Activated effector memory CD4-positive, alpha-beta T cell treated with anti-CD3 and anti-CD28 coated beads, Interleukin-2, amount 50 U/mL, for 16 hours (primary cell): ENCODE data around the gene STAT1.

Source experiments
- DNase-seq: peaks from one replicate; pipeline ENCODE4 v3.0.0-alpha.2; 2020

The STAT1 gene

DNA sequence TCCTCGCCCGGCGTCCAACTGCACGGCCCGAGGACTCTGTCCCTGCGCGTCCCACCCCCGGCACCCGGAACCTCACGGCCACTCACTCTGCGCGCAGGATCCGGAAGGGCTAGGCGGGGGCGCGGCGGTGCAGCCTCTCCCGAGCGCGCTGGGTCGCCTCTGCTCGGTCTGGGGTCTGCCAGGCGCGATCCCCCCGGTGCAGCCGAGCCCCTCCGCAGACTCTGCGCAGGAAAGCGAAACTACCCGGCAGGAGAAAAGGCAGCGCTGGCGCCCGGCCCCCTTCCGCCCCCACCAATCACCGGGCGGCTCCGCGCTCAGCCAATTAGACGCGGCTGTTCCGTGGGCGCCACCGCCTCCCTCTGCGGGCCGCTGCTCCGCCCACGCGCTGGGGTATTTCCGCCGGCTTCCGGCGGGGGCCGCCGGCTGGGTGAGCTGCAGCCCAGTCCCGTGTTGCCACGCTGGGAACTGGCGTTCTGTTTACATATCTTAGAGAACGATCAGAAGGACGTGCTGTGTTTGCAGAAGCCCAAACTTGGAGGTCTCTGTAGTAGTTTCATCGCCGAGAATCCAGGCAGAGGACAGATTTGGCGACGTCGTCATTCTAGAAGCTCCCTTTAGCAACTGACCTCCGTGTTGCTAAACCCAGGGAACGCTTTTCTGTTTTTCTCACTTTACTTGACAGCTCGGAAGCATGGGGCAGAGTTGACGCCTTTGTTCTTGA, at the start of gene STAT1:
STAT1 (minus strand) TSS at position 240 of the 721 bp plus-strand sequence. CDS start 4,168 bp downstream, outside the sequence.
- peak; percentile 99 for DNase-seq

DNA sequence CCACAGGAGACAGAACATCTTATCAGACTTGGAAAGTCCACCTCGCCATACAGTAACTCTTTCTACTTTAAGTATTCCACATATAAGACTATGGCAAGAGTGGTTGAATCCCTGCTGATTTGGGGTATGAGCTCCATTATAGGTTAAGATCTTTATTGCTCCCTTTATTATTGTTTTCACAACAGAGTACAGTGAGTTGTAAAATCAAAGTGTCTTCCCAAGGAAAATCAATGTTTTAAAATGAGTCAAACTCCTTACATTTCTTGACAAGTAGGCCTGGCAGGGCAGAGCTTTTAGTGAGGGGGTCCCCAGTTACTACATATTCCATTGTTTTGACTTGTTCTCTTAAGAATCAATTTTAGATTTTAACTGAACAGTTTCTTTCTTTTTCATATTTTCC, 49.6 kb upstream of the STAT1 start:
- DNase-seq: no peak

DNA sequence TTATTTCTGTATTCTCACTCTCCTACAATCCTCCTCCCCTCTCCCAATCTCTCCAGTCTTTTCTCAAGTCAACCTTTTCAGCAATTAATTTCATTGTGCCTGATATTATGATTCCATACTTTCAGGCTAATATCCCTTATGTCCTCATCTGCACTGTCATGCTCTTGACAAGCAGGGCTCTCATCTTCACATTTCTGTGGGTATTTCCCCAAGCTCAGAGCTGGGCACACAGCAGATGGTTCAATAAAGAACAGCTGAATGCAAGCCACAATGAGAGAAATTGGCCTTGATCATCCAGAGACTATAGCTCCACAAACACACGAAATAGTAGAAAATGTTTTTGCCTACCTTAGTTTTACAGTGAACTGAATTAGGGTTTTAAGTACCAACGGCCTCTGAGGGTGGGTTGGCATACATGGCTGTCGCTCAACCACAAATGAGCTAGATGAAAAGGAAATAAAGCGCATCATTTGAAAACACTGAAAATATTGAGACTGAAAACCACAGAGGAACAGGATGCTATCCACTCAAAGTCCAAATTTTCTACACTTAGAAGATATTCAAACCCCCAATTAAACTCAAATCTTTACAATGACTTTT, 47.5 kb upstream of the STAT1 start:
- DNase-seq: no peak

DNA sequence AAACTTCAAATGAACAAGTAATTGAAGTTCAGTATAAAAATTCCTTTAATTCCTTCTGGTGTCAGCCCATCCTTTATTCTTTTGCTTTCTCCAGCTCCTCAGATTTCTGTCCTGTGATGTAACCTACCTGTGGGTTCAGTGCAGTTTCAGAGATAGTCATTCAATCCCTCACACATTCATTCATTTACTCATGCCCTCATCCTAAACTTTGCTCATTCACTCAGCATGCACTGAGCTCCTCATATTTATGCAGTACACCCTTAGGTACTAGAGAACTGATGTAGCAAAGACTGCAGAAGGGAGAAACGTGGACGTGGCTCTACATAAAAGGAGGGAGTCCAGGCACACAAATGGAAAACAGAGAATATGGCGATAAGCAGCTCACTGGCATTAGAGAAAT, 45.3 kb upstream of the STAT1 start:
- DNase-seq: no peak

DNA sequence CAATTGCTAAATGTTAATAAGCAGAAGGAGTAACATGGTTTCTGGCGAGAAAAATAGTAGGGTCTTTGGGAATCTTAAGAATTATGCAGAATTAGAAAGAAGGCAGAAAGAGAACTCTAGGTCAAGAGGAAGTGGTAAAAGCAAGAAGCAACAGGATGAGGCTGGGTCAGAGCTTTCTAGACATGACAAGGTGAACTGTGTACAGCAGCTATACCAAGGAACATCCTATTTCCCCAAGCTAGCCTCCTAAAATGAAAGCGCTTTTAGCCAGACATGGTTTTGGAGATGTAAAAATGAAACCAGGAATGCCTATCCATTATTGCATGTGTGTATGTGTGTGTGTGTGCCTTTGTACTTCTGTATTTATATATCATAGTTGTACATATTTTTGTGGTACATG, 42.3 kb upstream of the STAT1 start:
- DNase-seq: no peak

DNA sequence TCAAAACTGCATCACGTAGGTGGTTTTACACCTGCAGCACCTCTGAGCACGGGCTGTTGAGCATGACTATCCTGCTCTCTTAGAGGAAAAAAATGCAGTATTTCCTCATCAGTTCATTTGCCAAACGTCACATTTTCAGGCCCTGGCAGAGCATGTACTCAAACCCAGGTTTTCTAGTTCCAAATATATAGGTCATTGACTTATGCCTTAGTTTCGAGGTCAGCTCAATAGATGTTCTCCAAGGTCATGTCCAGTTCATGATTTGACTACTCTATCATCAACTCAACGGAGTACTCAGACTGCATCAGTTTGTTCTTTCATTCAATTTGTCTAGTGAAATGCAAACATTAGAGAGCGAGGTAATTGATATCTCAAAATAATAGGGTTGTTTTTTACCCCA, 39.3 kb upstream of the STAT1 start:
- no peak for DNase-seq

DNA sequence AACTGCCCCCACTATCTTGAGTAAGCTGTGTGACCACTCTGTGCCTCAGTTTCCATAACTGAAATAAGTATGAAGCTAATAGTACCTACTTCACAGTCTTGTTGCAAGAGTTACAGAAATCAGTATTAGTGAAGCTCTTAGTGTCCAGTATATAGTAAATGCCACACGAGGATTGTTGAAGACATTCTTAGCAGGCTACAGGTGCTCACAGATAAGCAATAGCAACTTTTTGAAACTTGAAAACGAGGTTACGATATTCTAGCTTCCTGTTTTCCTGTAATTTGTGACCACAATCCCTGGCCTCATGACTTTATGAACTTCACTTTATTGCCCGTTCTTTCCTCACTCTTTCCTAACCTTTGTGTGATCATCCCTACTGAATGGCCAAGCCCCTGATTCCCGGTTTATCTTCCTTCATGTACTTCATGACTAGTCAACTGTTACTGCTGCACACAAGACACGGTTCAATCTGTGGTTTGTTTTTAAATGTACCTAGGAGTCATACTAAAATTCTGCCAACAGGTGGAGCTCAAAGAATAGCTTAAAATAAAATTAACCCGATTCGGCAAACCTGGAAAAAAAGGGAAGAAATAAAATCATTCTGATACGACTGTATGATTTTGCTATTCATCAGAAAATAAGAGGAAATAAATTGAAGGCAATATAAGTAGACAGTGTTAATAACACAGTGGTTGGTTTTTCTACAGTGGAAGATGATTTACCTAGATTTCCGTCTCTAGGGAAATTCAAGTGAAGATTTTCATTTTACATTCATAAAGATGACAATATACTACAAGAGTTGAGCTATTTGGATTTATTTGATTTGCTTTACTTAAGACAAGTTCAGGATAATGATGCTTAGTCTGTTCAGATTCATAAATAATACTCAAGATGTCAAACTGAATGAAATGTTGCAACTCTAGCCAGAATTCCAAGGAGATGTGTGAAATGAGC, 38.1 kb upstream of the STAT1 start:
- DNase-seq: no peak

DNA sequence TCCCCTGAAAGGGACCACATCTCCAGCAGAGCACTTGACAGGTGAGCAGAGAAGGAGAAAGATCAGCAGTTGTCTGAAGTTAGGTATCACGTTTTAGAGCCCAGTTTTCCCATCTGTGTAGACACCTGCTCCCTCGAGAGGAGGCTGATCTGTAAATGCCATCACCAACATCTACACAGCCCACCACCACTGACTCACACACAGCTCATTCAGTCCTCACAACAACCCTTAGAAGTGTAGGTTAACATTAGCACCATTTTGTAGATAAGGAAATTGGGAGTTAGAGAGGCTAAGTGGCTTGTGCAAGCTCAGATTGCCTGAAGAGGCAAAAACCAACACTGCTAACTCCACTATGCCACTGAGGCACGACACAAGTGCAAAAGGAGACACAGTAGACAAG, 37.2 kb upstream of the STAT1 start:
- no peak for DNase-seq

DNA sequence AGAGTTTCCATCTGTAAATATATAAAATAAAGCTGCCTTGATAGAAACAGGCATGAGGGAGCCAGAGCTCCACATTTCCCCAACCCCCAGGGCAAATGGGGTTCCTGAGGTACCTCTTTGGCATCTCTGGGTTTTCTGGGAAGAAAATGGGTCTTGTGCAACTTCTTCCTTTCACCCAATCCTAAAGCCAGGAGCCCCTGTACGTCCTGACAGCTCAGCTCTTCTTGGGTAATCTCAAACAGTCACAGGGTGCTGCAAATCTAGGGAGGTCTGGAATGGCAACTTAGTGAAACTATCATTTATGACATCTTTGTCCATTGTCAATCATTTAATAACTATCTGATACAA, 36.6 kb upstream of the STAT1 start:
- no peak for DNase-seq

DNA sequence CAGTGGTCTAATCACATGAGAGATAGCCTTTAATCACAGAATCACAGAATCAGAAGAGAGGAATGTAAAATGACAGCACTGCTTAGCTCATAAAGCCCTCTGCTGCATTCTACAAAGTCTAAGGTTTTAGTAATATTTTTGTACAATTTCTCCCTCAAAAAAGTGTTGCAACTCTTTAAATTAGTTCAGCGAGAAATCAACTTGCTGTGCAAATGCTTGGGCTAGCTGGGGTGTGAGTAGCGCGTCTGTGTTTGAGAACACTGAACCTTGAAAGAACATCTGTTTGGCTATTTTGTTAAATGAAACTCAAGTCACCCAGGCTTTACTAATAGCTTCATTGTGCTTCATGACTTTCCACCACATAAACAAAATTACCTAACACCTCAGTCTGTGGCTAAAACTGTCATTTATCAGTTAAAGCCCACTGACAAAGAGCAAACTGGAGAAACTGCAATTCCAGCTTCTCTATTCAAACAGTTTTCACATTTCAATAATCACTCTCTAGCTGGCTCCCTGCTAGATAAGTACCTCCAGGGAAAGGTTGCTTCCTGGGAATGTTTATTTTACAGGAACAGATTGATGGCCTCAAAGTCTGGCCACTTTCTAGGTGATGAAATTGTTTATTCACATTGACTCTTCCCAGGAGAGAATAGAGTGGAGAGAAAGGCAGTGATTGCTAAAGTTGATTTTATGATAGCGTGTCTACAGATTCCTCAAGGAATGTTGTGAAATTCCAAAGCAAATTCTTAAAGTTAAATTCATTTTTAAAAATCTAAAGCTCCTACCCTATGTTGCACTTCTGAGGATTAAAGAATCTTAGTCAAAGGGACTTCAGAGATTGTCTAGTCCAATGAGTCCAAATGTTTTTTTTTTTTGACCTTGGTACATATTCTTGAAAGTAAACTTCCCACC, 36.0 kb upstream of the STAT1 start:
- DNase-seq: no peak

DNA sequence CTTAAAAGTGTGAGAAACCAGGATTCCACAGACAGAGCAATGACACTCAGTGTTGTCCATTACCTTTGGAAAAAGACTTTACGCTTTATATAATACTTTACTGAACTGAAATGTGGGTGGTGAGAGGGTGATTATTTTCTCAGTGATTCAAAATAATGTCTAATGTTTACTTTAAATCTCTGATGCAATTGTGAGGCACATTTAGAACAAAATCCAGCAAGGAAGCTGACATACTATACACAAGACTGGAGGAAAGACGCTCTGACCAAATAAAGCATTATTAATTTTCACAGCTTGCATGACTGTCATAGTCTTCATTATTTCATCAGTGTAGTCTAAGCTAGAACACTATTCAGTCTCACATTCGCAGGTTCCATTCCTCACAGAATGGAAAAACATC, 34.1 kb upstream of the STAT1 start:
- DNase-seq: no peak

DNA sequence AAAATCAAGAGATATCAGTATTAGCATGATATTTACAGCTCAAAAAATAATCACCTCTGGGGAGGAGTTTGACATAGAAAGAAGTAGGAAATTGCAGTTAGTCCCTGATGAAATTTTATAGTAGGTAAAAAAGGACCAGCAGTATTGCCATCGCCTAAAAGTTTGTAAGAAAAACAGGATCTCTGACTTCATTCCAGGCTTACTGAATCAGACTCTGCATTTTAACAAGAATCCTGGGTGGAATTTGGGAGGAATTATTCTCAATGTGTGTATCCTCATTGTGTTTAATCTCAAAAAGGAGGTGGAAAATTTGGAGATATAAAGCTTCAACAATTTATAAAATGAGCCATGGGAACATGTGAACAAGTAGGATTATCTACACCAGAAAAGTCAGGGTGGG, 31.2 kb upstream of the STAT1 start:
- no peak for DNase-seq

DNA sequence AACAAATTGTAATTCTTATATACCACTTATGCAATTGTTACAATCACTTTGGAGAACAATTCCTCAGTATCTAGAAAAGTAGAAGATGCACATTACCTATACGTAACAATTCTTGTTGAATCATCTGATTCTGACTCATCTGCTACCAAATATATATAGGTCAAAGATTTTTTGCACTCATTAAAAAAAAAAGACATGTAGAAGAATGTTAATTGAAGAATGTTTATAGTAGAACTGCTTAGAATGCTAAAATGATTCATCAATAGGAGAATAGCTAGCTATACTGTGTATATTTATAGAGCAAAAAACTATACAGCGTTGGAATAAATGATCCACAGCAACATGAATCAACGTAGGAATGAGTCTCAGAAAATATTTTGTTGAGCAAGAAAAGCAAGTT, 29.5 kb upstream of the STAT1 start:
- no peak for DNase-seq

DNA sequence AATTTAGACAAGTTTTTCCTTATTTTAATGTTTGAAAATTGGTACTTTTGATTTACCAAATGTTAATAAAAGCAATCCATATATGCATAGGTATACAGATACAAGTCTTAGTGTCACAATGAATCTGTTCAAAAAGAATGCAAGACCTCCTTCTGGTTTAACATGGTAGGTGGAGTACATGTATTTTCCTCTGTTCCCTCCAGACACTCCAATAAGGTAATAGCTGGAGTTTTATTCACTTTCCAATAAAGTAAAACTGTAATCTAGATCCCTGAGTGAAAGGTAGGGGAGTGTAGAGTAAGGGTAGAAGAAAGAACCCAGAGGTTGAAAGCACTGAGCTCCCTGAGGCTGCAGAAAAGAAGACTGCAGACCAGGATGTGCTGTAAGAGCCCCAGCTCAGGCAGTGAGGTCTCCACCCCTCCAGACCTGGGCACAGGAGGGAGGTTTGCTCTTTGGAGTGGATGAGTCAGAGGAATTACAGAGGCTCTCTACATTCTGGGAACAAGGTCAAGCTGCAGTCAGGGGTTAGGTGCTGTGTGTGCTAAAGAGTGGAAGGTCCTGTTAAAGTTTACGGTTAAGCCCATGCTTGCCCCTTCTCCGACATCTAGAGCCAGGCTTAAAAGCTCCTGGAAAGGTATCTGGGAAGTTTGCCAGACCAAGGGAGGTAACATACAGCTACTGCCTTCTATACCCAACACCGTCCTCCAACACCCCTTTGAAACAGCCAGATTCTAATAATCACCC, 27.6 kb upstream of the STAT1 start:
- DNase-seq: no peak

DNA sequence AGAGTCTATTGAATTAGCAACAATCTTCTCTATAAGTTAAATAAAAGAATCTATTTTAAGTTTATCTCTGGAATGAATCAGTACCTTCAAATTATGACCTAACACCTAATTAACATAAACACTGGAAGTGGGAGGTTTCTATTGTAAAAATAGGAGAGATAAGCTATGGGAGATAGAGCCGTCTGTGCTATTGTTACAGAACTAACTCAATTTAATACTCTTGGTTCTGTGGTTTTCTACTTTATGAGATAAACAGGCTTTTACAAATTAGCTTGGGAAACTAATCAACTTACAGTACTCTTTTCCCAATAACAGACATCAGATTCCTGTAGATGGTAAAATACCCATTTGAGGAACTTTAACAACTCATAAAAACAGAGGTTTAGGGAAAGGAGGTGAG, 25.6 kb upstream of the STAT1 start:
- no peak for DNase-seq

DNA sequence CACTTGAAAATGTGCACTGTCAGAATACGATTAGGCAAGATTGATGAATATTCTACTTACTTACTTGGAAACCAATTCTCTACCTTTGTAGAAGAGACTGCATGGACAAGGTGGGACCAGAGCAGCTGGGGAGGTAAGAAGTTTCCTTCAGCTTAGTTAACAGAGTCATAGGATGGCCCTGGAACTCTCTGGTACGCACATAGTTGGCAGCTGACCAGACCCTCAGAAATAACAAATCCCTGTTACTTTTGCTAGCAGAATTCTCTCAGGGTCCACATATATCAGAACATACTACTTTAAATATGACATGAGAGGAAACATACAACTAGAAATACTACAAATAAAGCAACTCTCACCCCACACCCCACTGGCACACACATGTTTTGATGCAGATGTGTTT, 24.8 kb upstream of the STAT1 start:
- no peak for DNase-seq

DNA sequence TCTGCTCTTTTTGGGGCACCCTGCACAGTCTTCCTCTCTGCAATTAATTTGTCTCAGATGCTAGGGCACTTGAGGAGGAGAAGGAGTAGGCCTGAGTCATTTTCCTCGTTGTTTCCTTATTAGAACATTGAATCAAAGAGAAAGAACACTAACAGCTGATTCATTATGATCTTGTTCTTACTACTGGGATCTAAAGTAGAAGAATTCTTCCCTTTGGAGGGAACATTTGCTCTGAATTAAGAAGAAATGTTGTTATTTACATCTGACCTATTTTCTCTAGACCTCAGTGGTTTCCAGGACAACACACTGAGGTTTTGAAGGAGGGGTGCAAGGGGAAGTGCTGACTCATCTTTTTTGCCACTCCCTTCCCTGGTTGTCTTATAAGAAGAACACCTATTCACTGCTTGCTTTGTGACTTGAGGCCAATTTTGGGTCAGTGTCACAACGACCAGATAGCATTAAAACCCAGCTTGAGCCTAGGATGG, 24.3 kb upstream of the STAT1 start:
- peak; percentile 79 for DNase-seq

DNA sequence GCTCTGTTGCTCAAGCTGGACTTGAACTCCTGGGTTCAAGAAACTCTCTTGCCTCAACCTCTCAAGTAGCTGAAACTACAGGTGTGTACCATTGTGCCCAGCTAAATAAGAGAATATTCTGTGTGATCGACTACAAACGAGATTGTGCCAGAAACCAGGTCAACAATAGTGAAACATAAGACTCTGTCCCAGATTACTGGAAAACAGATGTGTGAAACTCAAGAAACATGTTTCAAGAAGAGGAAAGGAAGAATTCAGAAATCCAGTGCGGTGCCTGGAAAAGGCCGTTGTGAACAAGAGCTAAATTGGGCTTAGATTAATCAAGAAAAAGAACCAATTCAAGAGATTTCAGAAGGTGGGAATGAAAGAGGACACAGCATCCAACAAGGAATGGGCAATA, 23.4 kb upstream of the STAT1 start:
- DNase-seq: no peak

DNA sequence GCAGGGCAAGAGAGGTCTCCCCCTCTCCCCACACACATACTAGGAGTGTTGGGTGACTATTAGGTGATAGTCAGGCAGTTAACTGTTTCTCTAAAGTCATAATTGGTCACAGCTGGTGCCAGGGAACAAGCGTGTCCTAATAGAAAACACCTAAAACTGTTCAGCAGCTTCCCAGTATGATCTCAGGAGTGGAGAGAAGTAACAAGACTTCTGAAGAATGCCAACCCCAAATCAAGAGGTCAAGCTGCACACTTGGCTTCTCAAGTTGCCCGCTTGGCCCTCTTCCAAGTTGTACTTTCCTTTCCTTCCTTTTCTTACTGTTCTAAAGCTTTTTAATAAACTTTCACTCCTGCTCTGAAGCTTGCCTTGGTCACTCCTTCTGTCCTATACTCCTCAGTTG, 22.4 kb upstream of the STAT1 start:
- DNase-seq: no peak

DNA sequence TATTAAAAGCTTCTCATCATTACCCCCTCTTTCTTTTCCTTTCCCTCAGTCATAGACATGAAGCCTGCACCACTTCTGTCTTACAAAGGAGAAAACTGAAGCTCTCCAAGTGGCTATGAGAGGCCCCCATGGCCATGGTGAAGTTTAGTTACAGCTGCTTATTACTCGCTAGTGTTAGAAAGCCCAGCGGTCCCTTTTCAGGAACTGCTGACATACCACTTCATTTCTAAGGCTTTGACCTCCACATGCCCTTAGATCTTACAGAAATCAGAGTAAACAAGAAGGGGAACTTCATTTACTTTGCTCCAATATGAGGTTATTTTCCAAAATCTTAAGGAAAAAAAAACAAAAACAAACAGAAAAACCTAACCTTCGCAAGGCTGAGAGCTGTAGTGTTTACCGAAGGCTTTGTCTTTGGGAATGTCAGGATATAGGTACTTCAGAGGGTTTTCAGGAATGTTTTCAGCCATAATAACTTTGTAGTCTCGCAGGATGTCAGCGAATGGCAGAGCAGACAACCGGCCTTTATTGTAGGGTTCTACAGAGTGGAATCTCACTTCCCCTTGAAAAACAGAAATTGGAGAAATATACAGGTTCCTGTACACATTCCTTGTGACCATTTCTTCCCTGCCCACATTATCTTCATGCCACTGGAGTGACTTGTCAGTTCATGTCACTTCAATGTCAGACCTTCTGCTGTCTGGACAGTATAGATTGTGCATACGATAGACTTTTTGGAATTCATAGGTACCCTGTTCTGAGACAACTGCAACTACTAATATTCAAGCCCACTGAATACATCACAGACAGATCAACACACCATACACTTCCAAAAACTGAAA, 18.8 kb upstream of the STAT1 start:
- no peak for DNase-seq

DNA sequence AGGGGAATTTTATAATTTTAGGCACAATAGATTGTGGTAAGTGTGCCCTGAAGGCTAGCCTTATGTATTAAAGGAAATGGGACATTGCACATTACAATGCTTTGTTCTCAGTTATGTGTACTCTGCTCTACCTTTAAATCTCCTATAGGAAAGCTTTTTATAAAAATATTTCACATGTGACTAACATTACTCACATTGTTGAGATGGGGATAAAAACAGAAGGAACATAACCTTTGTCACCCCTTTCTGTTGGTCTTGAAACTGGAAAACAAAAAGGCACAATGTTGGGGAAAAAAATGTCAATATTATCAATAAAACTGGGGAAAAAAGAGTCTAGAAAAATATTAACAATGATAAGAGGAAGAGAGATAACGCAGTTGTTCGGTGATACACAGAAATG, 17.3 kb upstream of the STAT1 start:
- DNase-seq: no peak
